Measurements from ENCODE around the gene DLG1.
A peak's percentile ranks its signal among the peaks of the same experiment; 100 is the strongest.

Gene DLG1

GRCh38 chr3:197021729-197022404 lies 276.5 kb downstream of the DLG1 start:
- no peak overlapping the region for H3K4me3 ChIP-seq (ENCODE audit: low read depth, low read length)

DNA sequence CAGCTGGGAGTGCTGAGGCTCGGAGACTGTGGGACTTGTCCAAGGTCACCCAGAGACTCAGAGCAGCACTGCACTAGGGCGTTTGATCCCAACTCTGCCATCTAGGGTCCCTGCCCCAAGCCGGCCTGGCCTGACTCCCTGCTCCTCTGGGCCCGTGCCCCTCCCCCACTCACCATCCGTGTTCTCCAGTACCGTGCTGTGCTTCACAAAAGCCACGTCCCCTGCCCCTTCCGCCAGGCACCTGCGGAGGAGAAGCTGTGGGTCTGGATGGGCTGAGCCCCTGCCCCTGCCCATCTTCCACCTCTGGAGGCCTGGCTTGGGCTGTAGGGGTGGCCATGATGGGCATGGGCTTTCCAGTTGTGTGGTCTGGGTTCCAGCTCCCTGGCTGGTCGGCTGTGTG lies 277.2 kb downstream of the DLG1 start:
- no peak overlapping the region for H3K4me3 ChIP-seq (ENCODE audit: low read depth, low read length)

- no peak overlapping the region for H3K4me3 ChIP-seq (ENCODE audit: low read depth, low read length)
Observed at GRCh38 chr3:197019535-197019934, 278.9 kb downstream of the DLG1 start.

- H3K4me3 ChIP-seq (ENCODE audit: low read depth, low read length): no peak overlapping the region
Observed at GRCh38 chr3:197019021-197019420, 279.4 kb downstream of the DLG1 start.

DNA sequence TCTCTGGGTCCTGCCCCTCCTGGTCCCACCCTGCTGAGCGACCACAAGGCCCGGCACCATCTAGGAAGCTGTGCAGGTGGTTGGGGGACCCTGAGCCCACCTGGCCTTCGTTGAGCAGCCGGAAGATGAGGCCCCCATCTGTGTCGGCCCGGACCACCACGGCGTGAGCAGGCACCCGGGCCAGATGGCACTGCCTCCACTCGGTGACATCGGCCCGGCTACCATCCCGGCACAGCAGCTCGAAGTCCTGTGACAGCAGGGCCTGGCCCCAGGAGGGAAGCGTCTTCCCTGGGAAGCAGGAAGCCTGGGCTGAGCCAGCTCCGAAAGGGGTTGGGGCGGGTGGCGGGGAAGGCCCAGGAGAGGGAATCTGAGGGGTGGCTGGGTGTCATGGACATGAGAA lies 281.4 kb downstream of the DLG1 start:
- no peak overlapping the region for H3K4me3 ChIP-seq (ENCODE audit: low read depth, low read length)

DNA sequence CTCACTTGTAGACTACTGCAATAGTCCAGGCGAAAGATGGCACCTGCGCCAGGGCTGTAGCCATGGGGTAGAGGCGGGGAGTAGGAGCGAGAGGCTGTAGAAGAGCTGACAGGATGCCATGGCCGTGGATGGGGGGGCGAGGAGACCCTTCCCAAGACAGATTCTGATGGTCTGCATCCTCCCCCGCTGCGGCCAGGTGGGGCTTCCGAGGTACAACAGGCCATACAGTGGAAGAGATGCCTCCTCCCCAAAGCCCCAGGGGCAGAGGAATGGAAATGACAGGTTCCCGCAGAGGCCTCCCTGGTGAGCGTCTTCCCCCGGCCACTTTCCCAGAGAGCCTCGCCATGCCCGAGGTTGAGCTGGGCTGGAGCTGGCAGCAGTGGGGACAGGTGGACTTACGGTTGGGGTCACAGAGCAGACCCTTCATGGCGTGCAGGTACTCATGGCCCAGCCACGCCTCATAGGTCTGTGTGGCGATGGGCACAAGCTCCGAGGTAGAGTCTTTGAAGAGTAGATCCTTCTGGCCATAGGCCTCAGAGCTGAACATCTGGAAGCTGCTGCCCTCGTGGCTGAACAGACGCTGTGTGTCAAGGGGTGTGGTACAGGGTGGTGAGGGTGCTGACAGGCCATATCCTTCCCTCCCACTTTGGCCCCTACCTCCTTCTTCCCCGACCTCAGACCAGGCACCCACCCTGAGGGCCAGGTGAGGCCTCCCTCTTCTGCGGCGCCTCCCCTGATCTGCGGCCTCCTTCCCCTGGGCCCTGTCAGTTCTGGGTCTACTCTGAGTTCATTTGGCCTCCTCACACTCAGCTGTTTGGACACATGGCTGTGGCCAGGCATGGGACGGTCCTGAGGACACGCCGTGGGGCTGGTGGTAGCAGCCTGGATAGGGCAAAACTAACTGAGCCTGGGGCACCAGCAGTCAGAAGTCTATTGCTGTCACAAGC lies 282.3 kb downstream of the DLG1 start:
- no peak overlapping the region for H3K4me3 ChIP-seq (ENCODE audit: low read depth, low read length)

DNA sequence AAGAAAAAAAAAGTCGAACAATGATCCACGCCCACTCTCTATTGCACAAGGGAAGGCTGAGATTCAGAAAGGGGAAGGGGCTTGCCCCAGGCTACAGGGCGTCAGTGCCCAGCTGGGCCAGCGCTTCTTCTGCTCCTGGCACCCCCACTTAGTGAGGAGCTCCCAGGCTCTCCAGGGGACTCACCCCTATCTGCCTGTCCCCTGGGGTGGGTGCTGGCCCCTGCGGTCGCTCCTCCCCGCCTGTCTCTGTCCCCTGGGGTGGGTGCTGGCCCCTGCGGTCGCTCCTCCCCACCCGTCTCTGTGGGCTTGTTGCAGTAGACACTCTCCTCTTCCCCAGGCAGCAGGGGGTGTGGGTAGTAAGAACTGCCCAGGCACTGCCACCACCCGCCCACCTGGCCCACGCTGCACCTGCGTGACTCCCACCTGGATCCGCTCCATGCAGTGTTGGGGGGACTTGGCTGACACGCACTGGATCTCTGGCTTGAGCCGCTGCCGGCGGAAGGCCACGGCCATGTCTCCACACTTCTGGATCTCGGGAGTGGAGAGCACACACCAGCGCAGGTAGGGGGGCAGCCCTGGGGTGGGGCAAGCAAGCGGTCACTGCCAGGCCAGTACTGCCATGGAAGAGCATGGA lies 283.4 kb downstream of the DLG1 start:
- H3K4me3 ChIP-seq (ENCODE audit: low read depth, low read length): no peak overlapping the region

DNA sequence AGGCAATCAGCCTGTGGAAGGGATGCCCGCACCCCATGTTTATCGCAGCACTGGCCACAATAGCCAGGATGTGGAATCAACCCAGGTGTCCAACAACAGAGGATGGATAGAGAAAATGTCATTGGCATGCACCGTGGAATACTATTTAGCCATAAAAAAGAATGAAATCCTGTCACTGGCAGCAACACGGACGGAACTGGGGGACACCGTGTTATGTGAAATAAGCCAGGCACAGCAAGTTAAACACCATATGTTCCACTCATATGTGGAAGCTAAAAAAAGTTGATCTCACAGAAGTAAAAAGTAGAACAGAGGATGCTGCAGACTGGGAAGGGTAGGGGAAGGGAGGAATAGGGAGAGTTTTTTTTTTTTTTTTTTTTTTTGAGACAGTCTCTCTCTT lies 284.4 kb downstream of the DLG1 start:
- no peak overlapping the region for H3K4me3 ChIP-seq (ENCODE audit: low read depth, low read length)

GRCh38 chr3:197012540-197012883 lies 285.9 kb downstream of the DLG1 start:
- H3K4me3 ChIP-seq (ENCODE audit: low read depth, low read length): no peak overlapping the region

GRCh38 chr3:197011780-197012539 lies 286.5 kb downstream of the DLG1 start:
- no peak overlapping the region for H3K4me3 ChIP-seq (ENCODE audit: low read depth, low read length)

- no peak overlapping the region for H3K4me3 ChIP-seq (ENCODE audit: low read depth, low read length)
Observed at GRCh38 chr3:197010556-197011351, 287.7 kb downstream of the DLG1 start.

- H3K4me3 ChIP-seq (ENCODE audit: low read depth, low read length): no peak overlapping the region
Observed at GRCh38 chr3:197009532-197010019, 288.8 kb downstream of the DLG1 start.

DNA sequence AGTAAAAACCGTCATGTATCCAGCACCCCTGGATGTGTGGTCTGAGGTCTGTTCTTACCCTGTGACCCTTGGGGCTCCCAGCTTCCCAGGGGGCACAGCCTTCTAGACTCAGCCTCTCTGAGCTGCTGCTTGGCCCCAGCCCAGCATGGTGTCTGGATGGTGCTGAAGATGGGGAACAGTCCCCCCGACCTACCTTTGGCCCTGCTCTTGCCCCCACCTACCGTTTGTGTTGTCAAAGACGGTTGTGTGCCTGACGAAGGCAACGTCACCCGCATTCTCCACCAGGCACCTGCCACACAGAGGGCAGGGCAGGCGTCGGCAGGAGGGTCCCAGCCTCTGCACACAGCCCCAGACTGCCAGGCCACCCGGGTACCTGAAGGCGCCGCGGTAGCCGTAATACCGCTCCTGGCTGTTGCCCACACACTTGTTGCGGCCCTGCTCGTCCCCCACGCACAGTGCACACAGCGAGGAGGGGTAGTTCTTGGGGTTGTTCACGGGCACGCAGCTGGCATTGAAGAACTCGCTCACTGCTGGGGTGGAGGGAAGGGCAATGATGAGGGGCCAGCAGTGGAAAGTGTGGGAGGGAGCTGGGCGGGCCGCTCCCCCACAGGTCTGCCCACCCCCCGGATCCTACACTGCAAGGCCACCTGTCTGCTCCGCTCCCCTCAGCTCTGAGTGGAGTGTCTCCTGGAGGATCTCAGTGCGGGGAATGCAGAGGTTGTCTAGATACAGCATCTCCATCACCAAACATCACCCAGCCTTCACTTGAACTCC lies 289.8 kb downstream of the DLG1 start:
- no peak overlapping the region for H3K4me3 ChIP-seq (ENCODE audit: low read depth, low read length)

GRCh38 chr3:197007953-197008352 lies 290.5 kb downstream of the DLG1 start:
- no peak overlapping the region for H3K4me3 ChIP-seq (ENCODE audit: low read depth, low read length)

DNA sequence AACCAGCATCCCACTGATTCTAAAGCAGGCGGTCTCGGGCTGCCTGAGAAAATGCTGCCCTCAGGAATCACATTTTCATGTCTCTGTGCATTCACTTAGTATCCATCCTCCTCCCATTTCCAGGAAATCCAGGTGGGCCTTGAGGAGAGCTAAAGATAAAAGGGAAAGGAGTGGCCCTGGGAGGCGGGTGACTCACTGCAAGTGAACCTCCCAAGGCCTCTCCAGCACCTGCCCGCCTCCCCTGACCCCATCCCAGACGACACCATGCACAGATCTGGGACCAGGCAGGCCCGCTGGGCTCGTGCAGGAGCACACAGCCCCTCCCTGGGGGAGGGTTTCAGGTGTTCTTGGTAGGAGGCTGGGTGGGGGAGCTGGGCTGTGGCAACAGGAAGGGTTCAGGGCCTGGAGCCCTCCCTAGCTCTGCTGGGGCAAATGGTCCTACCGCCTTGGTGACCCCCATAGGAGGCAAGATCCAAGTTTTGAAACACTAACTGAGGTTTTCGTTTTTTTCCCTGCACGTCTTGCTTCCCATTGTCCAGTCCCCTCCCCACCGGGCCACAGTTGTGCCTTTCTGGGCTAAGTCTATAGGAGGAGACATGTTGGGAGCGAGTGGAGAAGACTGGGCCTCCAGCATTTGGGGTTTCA lies 291.0 kb downstream of the DLG1 start:
- no peak overlapping the region for H3K4me3 ChIP-seq (ENCODE audit: low read depth, low read length)

DNA sequence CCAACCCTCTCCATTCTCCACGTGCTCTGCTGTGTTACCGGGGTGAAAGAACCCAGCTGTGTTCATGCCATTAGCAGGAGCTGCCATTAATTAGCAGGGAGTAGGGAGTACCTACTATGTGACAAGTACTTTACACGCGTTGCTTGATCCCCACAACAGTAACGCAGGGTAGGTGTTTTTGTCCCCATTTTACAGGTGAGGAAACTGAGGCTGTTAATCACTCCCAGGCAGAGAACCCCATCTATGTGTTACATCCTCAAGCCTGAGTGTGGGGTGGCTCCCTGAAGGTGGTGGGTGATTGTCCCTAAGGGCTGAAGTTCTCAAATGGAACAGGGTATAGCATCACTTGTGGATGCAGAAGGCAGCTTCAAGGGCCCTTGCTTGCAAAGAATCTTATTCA lies 291.6 kb downstream of the DLG1 start:
- no peak overlapping the region for H3K4me3 ChIP-seq (ENCODE audit: low read depth, low read length)

GRCh38 chr3:197006446-197006845 lies 292.0 kb downstream of the DLG1 start:
- H3K4me3 ChIP-seq (ENCODE audit: low read depth, low read length): no peak overlapping the region

DNA sequence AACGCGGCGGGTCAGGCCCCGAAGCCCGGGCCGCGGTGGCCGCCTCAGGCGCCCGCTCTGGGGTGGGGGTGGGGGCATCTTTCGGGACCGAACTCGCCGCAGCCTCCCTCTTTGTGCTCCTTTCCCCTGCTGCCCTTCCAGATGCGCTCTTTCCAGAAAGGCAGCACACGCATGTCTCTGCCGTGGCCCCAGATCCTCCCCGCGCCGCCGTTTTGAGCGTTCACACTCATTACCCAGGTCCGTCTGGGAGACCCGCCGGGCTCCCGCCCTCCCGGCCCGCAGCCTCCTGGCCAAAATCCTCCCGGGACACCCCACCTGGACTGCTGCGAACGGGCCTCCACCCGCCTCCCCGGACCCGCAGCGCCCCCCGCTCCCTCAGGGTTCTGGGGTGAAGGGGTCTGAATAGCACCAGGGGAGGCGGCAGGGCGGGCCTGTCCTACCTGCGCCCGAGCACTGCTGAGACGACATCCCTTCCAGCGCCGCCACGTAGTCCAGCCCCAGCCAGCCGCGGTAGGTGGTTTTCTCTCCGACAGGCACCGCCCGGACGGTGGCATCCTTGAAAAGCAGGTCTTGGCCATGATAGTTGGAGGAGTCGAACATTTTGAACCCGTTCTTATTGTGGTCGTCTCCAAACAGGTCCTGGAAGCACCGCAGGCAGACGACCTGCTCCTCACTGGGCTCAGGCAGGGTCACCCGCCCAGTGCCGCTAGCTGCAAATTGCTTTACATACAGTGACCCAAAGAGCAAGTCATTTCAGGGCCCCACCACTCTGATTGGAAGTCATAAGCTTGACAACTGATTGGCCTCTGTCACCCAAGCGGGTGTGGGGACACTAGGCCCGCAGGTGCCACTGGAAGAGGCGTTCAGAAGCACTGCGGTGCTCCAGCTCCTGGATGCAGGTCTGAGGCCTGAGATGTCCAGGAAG lies 294.7 kb downstream of the DLG1 start:
- peak overlapping the region; percentile 27 for H3K4me3 ChIP-seq (ENCODE audit: low read depth, low read length)
